NCI-H1417 treated with DMSO at 0.1 percent for 48 hours (cell line): ENCODE results near the gene SLC25A53.

Experiments used
- DNase-seq: peaks from one replicate; lab custom pipeline; 2025; lab: John Stamatoyannopoulos, UW

SLC25A53 gene, protein sequence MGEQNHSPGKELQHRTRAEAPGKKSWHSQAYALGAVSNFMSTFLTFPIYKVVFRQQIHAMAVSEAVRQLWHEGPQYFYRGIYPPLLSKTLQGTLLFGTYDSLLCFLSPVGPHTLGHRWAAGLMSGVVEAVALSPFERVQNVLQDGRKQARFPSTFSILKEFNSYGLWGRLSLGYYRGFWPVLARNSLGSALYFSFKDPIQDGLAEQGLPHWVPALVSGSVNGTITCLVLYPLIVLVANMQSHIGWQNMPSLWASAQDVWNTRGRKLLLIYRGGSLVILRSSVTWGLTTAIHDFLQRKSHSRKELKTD

DNA sequence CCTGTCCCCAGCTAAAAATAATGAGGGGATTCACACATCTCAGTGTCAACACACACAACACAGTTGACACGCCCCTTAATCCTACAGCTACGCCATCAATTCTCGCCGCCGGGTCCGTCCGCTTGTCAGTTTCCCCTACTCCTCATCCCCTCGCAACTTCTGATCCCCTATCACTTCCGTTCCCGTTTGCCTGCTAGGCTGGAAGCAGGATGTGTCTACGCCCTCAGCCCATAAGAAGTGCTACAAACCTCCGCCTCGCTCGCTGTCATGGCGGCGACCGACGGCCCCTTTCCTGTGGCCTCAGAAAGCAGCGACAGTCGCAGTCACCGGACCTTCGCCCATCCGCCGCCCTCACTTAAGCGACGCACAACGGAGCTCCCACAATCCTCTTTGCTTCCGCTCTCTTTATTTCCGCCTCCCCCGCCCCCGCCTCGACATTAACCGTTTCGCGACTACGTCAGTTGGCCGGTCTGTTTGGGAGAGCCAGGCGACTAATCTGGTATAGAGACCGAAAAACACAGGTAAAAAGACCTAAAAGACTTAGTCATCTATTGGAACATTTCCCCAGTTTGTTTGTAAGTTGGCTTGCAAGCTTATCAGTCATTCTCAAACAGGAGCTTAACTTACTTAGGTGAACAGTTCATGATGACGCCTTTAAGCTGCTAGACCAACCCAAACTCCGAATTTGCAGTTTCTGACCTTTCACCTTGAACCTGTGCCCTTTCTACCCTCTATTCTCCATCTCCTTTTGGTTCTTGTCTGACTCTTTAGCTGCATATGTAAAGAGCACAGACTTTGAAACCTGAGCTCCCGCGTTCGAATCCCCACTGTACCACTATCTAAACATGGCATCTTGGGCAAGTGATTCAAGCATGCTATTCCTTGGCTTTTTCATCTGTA, at the start of gene SLC25A53:
TSS of gene SLC25A53 (minus strand) at position 380 of the 900 bp plus-strand sequence. CDS start 51,752 bp downstream, outside the sequence.
- DNase-seq: peak; percentile 84

DNA sequence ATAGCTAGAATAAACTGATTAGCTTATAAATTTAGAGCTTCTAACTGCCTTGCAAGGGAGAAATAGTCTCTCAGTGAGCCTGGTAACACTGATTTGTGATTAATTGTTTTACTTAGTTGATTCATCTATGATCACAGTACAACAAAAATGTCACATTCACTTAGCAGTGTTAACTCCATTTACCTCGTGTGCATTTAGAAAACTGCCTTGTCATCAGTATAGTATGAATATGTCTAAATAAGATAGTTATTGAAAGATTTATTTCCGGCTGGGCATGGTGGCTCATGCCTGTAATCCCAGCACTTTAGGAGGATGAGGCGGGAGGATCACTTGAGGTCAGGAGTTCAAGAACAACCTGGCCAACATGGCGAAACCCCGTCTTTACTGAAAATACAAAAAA, 48.7 kb upstream of the SLC25A53 start:
- DNase-seq: no peak

DNA sequence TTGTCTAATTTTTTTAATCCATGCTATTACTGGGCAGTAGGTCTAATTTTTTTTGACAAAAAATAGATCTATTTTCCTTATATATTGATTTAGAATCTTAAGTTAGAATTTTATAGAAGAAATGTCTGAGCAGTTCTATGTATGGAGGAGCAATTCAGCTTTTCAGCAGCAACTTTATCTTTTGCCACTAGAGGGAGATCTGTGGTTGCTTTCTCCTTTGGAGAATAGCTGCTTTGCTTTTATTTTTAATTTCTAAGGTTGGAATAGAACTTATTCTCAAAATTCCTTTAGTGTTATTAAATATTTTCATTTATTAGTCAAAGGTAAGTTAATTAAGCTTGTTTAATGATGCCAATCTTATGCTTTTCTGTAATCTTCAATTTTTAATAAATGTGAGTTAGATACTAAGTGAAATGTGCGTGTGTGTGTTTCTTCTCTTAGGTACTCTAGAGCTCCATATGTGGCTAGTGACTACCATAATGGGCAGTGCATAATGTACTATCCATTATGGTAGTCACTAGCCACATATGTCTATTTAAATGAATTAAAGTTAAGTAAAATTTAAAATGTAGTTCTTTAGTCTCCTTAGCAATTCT, 38.8 kb upstream of the SLC25A53 start:
- DNase-seq: no peak

DNA sequence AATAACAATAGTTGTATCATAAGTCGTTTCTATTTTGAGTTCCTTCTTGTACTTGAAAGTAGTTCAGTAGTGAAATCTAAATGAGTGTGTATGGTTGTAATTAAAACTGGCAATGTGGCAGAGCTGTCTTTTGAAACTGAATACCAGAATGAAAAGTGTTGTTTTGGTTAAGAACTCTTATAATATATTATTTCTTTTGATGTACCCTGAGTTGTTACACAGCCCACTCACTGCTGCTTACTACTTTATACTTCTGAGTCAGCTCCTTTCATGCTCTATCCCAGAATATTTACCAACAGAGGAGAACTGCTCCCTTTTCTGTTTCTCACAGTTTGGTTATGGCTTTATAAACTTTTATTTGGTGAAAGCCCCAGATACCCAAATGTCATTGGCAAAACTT, 38.2 kb upstream of the SLC25A53 start:
- DNase-seq: no peak

DNA sequence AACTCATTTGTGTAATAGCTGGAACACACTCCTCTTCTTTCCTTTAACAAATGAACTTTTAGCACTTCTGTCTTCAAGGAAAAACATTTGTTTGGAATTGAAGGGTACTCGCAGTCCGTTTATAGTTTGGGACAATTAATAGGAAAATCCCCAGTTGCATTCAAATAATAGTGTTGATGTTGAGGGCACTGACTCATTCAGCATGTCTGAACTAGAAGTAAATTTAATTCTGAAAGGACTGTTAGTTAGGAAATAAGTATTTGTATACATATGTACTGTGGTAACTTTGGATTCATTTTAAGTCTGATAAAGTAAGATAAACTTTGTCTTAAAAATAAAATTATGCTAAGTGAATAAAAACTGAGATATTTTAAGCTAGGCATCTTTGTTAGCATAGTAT, 36.7 kb upstream of the SLC25A53 start:
- DNase-seq: no peak

DNA sequence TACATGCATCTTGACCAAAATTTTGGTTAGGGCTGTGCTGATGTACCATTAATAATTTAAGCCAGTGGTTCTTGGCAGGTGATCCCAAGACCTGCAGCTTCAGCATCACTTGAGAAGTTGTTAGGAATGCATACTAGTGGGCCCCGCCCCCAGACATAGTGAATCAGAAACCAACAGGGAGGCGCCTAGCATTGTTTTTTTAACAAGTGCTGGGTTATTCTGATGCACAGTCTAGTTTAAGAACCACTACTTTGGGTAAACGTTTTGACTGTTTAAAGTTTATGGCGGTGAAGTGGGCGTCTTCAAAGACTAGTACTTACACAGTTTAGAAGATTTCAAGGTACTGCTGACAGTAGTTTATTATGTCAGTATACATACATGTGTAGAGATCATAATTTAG, 33.0 kb upstream of the SLC25A53 start:
- DNase-seq: no peak

DNA sequence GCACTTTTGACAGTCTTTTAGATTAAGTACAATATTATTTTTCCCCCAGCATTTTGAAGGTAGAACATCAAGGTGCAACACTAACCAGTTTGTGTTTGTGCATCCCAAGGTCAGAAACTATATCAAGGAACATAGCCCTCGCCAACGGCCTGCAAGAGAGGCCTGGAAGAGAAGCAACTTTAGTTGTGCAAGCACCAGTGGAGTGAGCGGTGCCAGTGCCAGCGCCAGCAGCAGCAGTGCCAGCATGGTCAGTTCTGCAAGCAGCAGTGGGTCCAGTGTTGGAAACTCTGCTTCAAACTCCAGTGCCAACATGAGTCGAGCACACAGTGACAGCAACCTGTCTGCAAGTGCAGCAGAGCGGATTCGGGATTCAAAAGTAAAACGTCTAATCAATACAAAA, 31.1 kb upstream of the SLC25A53 start:
- DNase-seq: no peak

DNA sequence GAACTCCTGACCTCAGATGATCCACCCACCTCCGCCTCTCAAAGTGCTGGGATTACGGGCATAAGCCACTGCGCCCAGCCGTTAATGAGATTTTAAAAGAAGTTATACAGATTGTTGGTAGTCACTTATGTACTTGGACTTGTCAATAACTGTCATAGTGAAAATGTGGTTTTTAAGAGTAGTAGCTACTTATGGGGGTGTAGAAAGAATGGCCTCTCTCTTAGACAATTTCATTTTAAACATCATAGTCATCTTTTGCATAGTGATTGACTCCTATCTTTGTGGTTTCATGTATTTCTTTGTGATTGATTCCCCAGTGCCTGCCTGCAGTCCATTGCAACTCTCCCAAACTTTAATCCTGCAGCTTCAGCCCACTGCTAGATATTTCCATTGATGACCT, 26.9 kb upstream of the SLC25A53 start:
- DNase-seq: no peak

DNA sequence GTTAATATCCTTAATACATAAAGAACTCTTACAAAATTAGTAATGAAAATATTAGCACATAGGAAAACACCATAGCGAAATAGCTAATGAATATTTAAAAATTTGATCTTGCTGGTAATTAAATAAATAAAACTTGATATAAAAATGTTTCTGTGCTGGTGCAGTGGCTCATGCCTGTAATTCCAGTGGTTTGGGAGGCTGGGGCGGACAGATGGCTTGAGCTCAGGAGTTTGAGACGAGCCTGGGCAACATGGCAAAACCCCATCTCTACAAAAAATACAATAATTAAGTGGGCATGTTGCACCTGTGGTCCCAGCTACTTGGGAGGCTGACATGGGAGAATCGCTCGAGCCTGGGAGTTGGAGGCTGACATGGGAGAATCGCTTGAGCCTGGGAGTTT, 17.0 kb upstream of the SLC25A53 start:
- DNase-seq: no peak

DNA sequence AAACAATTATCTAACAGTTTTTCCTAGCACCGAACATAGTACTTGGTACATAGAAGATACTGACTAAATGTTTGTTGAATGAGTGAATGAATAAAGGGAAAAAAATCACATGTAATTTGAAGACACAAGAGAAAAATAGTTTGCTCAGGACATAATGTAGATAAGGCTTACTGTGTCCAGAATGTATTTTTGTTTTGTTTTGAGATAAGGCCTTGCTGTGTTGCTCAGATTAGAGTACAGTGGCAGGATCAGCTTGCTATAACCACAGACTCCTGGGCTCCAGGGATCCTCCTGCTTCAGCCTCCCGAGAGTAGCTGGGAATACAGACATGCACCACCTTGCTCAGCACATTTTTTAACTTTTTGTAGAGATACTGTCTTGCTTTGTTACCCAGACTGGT, 16.0 kb upstream of the SLC25A53 start:
- DNase-seq: no peak

DNA sequence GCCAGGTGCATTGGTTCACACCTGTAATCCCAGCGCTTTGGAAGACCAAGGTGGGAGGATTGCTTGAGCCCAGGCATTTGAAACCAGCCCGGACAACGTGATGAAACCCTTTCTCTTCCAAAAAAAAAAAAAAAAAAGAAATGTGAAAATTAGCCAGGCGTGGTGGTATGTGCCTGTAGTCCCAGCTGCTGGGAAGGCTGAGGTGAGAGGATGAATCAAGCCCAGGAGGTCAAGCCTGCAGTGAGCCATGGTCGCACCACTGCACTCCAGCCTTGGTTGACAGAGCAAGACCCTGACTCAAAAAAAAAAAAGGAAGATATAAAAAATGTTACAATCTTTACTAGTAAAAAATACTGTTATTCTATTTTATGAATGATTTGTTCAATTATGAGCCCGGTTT, 15.3 kb upstream of the SLC25A53 start:
- no peak for DNase-seq

DNA sequence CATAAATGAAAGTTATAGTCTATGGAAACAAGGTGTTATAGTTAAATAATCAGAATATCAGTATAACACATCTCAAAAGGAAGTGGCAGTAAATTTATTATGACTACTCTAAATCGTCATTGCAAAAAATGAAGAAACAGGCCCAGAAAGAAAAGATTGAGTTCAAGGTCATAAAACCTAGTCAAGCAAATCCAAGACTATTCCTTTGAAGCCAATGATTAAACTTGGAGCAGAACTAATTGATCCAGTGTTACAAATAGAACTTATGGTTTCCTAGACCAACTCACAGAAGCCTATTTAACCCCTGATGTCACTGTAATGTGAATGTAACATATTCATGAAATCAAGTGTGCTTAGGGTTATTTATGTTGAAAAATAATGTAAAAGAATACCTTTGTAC, 11.3 kb upstream of the SLC25A53 start:
- DNase-seq: no peak

DNA sequence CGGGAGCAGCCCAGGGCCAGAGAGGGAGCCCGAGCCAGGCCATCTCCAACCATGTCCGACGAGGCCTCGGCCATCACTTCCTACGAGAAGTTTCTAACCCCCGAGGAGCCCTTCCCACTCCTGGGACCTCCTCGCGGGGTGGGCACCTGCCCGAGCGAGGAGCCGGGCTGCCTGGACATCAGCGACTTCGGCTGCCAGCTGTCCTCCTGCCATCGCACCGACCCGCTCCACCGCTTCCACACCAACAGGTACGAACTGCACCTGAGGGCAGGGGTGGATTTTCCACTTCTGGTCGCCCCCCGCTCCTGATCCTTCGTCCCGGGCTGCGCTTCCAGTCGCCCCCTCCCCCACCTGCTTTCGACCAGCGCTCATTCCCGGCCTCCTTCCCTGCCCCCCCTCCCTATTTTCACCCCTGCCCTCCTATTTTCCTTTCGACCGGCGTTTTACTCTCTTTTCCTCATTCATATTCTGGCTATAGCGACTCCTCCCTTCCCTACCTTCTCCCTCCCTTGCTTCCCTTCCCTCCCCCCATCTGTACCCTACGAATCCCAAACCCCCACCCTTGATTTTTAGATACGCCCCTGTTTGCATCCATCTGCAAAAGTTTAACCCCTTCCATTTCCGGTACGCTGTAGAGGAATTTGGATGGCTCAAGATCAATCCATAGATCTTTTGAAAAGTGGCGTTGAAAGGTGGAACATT, 10.1 kb upstream of the SLC25A53 start:
- no peak for DNase-seq

DNA sequence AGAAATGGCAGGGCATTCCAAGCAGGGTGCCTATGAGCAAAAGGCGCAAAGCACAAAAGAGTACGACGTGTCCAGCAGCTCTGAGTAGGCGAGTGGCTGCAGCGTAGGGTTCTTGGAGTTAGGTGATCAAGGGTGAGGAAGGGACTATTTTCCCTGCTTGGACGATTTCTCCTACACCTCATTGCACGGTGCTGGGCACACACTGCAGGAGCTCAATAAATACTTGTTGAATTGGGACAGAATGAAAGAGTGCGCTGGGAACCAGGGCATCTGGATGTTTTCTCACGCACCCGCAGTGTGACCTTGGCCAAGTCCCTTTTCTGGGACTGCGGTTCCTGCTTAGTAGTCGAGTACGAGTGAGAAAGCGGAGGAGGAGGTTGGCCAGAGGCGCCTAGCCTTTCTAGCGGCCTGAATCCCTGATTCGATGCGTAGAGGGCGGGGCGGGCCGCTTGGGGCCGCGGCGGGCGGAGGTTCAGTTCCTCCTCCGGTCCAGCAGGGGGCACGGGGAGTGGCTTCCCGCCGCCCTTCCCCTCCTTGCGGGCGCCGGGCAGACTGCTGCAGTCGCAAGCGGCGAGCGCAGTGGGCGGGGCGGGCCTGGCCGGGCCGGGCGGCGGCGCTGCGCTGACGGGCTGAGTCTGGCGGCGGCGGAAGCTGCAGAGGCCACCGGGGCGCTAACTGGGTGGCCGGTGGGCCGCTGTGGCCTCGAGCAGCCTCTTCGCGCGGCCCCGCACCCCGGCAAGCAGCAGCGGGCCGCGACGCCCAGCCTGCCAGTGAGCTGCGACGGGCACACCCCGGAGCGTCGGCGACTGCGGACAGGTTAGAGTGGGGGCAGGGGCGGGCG, 9.3 kb upstream of the SLC25A53 start, which contains the start of gene FAM199X:
TSS of gene FAM199X (plus strand) at position 560 of the 841 bp plus-strand sequence. CDS start 333 bp downstream, outside the sequence.
- peak; percentile 36 for DNase-seq

DNA sequence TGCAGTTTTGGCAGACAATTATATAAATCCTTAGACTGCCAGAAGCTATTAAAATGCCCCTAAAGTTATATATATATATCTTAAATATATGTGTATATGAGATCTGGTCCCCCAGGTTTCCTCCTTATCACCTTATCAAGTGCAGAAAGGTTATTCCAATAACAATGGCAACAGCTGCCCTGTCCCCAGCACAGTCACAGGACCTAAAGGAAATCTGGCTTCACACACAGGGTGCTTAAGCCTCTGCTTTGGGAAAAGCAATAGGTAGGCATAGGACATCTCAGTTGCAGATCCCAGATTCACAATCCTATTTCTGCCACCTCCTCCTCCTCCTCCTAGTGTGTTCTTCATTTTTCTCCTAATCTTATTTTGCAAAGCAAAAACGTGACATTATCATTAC, 5.8 kb downstream of the SLC25A53 start:
- DNase-seq: no peak

DNA sequence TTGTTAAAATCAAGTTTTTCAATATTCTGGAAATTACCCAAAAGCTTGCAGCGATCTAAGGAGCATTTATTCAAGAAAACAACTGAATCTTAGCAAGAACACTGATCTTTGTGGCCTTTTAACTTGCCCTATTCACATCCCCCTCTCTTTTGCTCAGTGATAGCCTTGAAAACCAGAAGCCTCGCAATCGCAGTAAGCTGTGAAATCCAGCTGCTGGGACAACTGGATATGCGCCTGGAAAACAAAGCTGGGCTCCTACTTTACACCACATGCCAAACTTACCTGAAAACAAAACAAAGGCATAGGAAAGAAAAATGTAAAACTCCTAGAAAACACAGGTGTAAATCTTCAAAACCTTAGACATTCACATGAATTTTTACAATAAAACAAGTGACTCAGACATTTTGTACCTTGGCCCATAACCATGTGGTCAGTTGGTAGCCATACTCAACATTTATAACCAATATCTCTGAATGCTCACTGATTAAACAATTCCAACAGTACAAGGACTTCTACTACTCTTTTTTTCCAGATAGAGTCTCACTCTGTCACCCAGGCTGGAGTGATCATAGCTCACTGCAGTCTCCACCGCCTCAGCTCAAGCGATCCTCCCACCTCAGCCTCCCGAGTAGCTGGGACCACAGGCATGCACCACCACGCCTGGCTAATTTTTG, 15.6 kb downstream of the SLC25A53 start:
- no peak for DNase-seq

DNA sequence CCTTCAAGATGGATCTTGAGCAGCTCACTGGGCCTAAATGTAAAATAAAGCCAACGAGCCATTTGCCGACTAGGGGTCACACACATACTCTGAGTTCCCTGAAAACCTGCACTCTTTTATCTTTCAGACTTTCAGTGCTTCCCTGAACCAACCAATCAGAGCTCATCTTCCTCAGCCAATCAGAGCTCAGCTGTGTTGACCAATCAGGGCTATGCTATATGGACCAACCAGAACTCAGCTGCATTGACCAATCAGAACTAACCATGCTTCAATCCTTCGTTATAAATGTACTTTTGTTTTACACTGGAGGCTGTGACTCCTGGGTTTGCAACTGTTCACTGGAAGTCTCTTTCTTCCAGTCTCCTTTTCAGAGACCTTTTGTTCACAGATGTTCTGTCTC, 19.3 kb downstream of the SLC25A53 start:
- no peak for DNase-seq

DNA sequence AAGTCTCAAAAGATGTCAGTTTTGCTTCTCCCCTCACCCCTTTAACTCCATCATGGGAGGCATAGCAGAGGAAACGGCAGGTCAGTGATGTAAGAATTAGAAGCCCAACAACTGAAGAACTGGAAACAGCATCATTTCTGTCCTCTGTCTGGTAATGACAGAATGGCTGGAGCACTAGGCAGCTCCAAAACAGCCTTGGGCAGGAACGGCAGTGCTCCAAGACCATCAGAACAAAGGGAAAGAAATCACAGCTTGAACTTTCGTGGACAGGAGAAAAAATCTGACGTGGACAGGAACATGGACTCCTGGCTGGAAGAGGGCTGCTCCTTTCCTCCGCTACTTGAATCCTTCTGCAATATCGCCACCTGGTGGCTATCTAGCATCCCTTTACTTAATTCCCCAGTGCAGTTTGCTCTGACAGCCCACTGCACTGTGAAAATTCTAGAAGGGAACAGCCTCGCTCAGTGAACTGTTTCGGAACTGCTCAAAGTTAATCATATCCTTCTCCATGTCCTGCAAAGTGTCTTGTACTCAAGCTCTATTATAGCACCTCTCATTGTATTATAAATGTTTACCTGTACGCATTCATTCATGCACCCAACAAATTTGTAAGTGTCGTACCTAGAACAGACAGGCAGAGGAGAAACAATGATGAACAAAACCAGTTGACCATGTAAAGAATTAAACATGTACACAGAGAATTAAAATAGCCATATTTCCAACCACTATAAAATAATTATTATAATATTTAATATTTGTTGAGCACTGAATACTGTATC, 20.4 kb downstream of the SLC25A53 start:
- DNase-seq: peak; percentile 20

DNA sequence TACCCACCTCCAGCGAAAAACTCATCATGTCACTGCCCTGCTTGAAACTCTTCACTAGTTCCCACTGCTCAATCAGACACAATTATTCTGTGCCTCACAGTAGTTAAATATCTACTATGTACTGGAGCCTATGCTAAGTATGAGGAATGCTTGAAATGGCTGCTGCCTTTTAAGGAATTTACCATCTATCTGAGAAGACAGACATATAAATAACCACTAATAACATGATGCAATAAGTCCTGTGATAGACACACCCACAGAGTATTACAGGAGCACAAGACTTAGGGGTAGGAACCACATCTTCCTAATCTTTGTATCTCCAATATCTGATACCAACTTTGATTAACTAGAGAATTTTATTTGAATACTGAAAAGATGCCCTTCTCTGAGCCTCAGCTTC, 21.1 kb downstream of the SLC25A53 start:
- no peak for DNase-seq
